ENCODE measurements around the gene EMC10. TPM values are rescaled to one million over a fixed set of nuclear protein-coding genes. Genes with fewer than 3 reads are reported as not detected.

Gene EMC10
- polyA plus RNA-seq, 1 of the 3 experiments (the other 2 are of a cell fraction), result 218 TPM

- Histone ChIP-seq H4K20me1 (ENCODE audit: insufficient read depth) (no peaks in the 10 kb centered on the region), H3K27ac (ENCODE audit: low read depth in 2 of 2, low read length in 1 of 2) (no peak overlapping the region), H3K9me2 (no peaks in the 10 kb centered on the region), H3K4me2 (no peak overlapping the region), H3K36me3 (replicated peaks in 1 of 2; ENCODE audit: control insufficient read depth in 1 of 2, insufficient read depth in 2 of 2, low read length in 1 of 2) (no peaks in the 10 kb centered on the region), H3K27me3 (ENCODE audit: insufficient read depth) (no peaks in the 10 kb centered on the region), H2AFZ (ENCODE audit: low read depth) (no peak overlapping the region), H3K4me3 (ENCODE audit: low read depth in 2 of 2, low read length in 1 of 2) (no peak overlapping the region), H3K4me1 (ENCODE audit: control insufficient read depth in 1 of 2, insufficient read depth in 2 of 2, low read depth in 1 of 2, low read length in 1 of 2) (no peaks in the 10 kb centered on the region), H3F3A (replicated peaks; ENCODE audit: insufficient read depth) (no peaks in the 10 kb centered on the region), H3K79me2 (ENCODE audit: insufficient read depth) (no peaks in the 10 kb centered on the region), H3K9me3 (no peaks in the 10 kb centered on the region), H3K9ac (no peak overlapping the region)
- ChIA-PET POLR2A (no interaction called here), CTCF (interaction anchor here (4.1 to 4.2 kb wide), 2 partner anchors 16 to 35 kb away, joined by 18 to 38 read pairs; no protein-coding TSS in a partner anchor)
- 82% methylated on average over 17 of the region's 17 CpGs for WGBS (ENCODE audit: low lambda C conversion rate)
- DNase-seq, result no peak
- TF ChIP-seq CHD2 (IDR thresholded peaks at IDR 0.05; ENCODE audit: low read length, partially characterized antibody) (no peak), FOXM1 (IDR thresholded peaks at IDR 0.05; ENCODE audit: low read depth) (no peak), MXI1 (IDR thresholded peaks at IDR 0.05; ENCODE audit: low read depth, low read length) (no peak), EZH2phosphoT487 (IDR thresholded peaks at IDR 0.05; ENCODE audit: borderline replicate concordance, low read depth) (no peak)
Observed at GRCh38 chr19:50520822-50521465, 44.6 kb downstream of the EMC10 start.

- H3K4me3 ChIP-seq (ENCODE audit: low read depth in 2 of 2, low read length in 1 of 2), result no peak overlapping the region
- H3K36me3 ChIP-seq (replicated peaks in 1 of 2; ENCODE audit: control insufficient read depth in 1 of 2, insufficient read depth in 2 of 2, low read length in 1 of 2), result no peaks in the 10 kb centered on the region
- no peaks in the 10 kb centered on the region for H3F3A ChIP-seq (replicated peaks; ENCODE audit: insufficient read depth)
- no peak for DNase-seq
- H3K9me2 ChIP-seq, result no peaks in the 10 kb centered on the region
- no peak overlapping the region for H2AFZ ChIP-seq (ENCODE audit: low read depth)
- WGBS (ENCODE audit: low lambda C conversion rate), result 84% methylated on average over 10 of the region's 10 CpGs
- H3K9me3 ChIP-seq, result no peaks in the 10 kb centered on the region
- CTCF ChIA-PET, result interaction anchor here (0.9 to 4.2 kb wide), 4 partner anchors 10 to 33 kb away, joined by 4 to 38 read pairs (median 11); no protein-coding TSS in a partner anchor
- no peaks in the 10 kb centered on the region for H3K4me1 ChIP-seq (ENCODE audit: control insufficient read depth in 1 of 2, insufficient read depth in 2 of 2, low read depth in 1 of 2, low read length in 1 of 2)
- no peaks in the 10 kb centered on the region for H3K27me3 ChIP-seq (ENCODE audit: insufficient read depth)
- H4K20me1 ChIP-seq (ENCODE audit: insufficient read depth), result no peaks in the 10 kb centered on the region
- H3K4me2 ChIP-seq, result no peak overlapping the region
- POLR2A ChIA-PET, result no interaction called here
- H3K79me2 ChIP-seq (ENCODE audit: insufficient read depth), result no peaks in the 10 kb centered on the region
- TF ChIP-seq REST (IDR thresholded peaks at IDR 0.05; ENCODE audit: low read depth, low read length), result no peak
- TF ChIP-seq MAX (IDR thresholded peaks at IDR 0.05; ENCODE audit: low read depth), result no peak
- TF ChIP-seq TEAD4 (IDR thresholded peaks at IDR 0.05; ENCODE audit: borderline replicate concordance, insufficient read depth), result no peak
- no peak for TF ChIP-seq RAD21 (IDR thresholded peaks at IDR 0.05; ENCODE audit: low read length)
- TF ChIP-seq EP300 (IDR thresholded peaks at IDR 0.05; ENCODE audit: borderline replicate concordance in 1 of 2, low read depth in 1 of 2, low read length in 1 of 2), result no peak
- no peak for TF ChIP-seq FOSL2 (IDR thresholded peaks at IDR 0.05; ENCODE audit: borderline replicate concordance, low read depth)
- no peak for TF ChIP-seq ZBTB33 (IDR thresholded peaks at IDR 0.05; ENCODE audit: borderline replicate concordance, low read depth)
- TF ChIP-seq YY1 (IDR thresholded peaks at IDR 0.05; ENCODE audit: low read depth), result no peak
- no peak for TF ChIP-seq CTCF (IDR thresholded peaks at IDR 0.05)
- no peak for TF ChIP-seq TAF1 (IDR thresholded peaks at IDR 0.05; ENCODE audit: borderline replicate concordance, low read depth, low read length)
- TF ChIP-seq SIN3A (IDR thresholded peaks at IDR 0.05; ENCODE audit: borderline replicate concordance, low read depth, low read length), result no peak
- TF ChIP-seq JUND (IDR thresholded peaks at IDR 0.05), result no peak
- H3K27ac ChIP-seq (ENCODE audit: low read depth in 2 of 2, low read length in 1 of 2), result no peak overlapping the region
- no peak overlapping the region for H3K9ac ChIP-seq
Observed at GRCh38 chr19:50522881-50523280, 46.6 kb downstream of the EMC10 start.

All from SK-N-SH (cell line).